ENCODE results near the gene CTNNA1. TPM values are rescaled to one million over a fixed set of nuclear protein-coding genes. Genes with fewer than 3 reads are reported as not detected.

The CTNNA1 gene
- total and polyA plus RNA-seq, 2 of the 8 experiments (the other 6 are each of a cell fraction or from before 2014, with no cell fraction given) = 115 to 349 TPM

- no peak overlapping the region for H2BK5ac ChIP-seq (ENCODE audit: low read depth, low read length)
- DNase-seq (ENCODE audit: low read depth in 1 of 2, low spot score in 2 of 2) (no peak), FAIRE-seq (no peak)
- H3K27ac ChIP-seq (ENCODE audit: low read depth, low read length) = no peak overlapping the region
- ChIA-PET CTCF (ENCODE audit: partially characterized antibody) (interaction anchor here (0.6 to 1.9 kb wide), 9 partner anchors 9 to 1552 kb away, joined by 3 to 5 read pairs (median 3); no protein-coding TSS in a partner anchor), POLR2A (ENCODE audit: partially characterized antibody) (no interaction called here)
- no peak overlapping the region for H3K18ac ChIP-seq (ENCODE audit: extremely low read depth, low read length)
- H4K8ac ChIP-seq (ENCODE audit: extremely low read depth, insufficient read depth, low read length) = no peak overlapping the region
- no peak overlapping the region for H4K91ac ChIP-seq (replicated peaks; ENCODE audit: insufficient read length, low read length)
- no peak overlapping the region for H3K23ac ChIP-seq (ENCODE audit: insufficient read length)
- H3K23me2 ChIP-seq (ENCODE audit: low read depth, low read length) = no peaks in the 10 kb centered on the region
- H2BK15ac ChIP-seq (ENCODE audit: low read length) = no peak overlapping the region
- no peaks in the 10 kb centered on the region for H3K27me3 ChIP-seq (replicated peaks in 1 of 4; ENCODE audit: control insufficient read depth in 3 of 4, extremely low read depth in 1 of 4, insufficient read depth in 3 of 4, low read length in 3 of 4)
- H3K14ac ChIP-seq (ENCODE audit: insufficient read length) = no peak overlapping the region
- H2BK20ac ChIP-seq (ENCODE audit: low read length) = no peak overlapping the region
- H4K20me1 ChIP-seq (replicated peaks in 1 of 2; ENCODE audit: control insufficient read depth in 1 of 2, insufficient read depth in 2 of 2, low read length in 2 of 2) = no peaks in the 10 kb centered on the region
- H2AK5ac ChIP-seq (ENCODE audit: low read depth, low read length) = no peak overlapping the region
- H3K4me2 ChIP-seq (ENCODE audit: insufficient read depth in 1 of 2, low read depth in 2 of 2, low read length in 2 of 2) = no peak overlapping the region
- 89% methylated on average over 2 of the region's 2 CpGs; no CpG with 5 or more reads in 1 of the 2 experiments for WGBS, 2 experiments (ENCODE audit: extremely low coverage in 1 of 2, insufficient coverage in 1 of 2, insufficient read length in 1 of 2, insufficient replicate concordance in 2 of 2, low coverage in 1 of 2, low lambda C conversion rate in 2 of 2, missing lambda C conversion rate in 1 of 2)
- H3K4ac ChIP-seq (replicated peaks; ENCODE audit: insufficient read length, low read depth, low read length) = no peak overlapping the region
- no peaks in the 10 kb centered on the region for H3K9me3 ChIP-seq (ENCODE audit: insufficient read depth in 2 of 2, low read depth in 1 of 2, low read length in 1 of 2)
- no peak overlapping the region for H3K9ac ChIP-seq (replicated peaks in 1 of 4; ENCODE audit: extremely low read depth in 1 of 4, low read depth in 3 of 4, low read length in 3 of 4)
- no peak overlapping the region for H2AFZ ChIP-seq (ENCODE audit: low read length)
- peaks cover 2% of the 10 kb centered on the region; the same call in 1 of the 2 replicates for H3K79me1 ChIP-seq (ENCODE audit: low read depth, low read length)
- H3K56ac ChIP-seq (replicated peaks; ENCODE audit: insufficient read length, low read depth, low read length) = no peak overlapping the region
- no peaks in the 10 kb centered on the region for H3K79me2 ChIP-seq (ENCODE audit: control insufficient read depth in 1 of 2, insufficient read depth in 2 of 2, low read length in 2 of 2)
- no peak overlapping the region for H2BK12ac ChIP-seq (ENCODE audit: low read depth, low read length)
- H4K5ac ChIP-seq (ENCODE audit: insufficient read length, low read depth, low read length) = no peak overlapping the region
- no peak overlapping the region for H2BK120ac ChIP-seq (replicated peaks; ENCODE audit: low read depth, low read length)
- no peak overlapping the region for H3K4me3 ChIP-seq (ENCODE audit: extremely low read depth in 1 of 4, insufficient read depth in 2 of 4, low read depth in 3 of 4, low read length in 4 of 4)
- peaks cover 6 to 35% (median 21%) of the 10 kb centered on the region in 4 experiments; a peak in 6 of 8 replicates for H3K36me3 ChIP-seq (ENCODE audit: control insufficient read depth in 2 of 4, insufficient read depth in 4 of 4, low read length in 3 of 4)
- peaks cover 0 to 6% (median 0%) of the 10 kb centered on the region in 4 experiments; a peak in 2 of 7 replicates for H3K4me1 ChIP-seq (replicated peaks in 1 of 4; ENCODE audit: control insufficient read depth in 3 of 4, insufficient read depth in 4 of 4, low read length in 3 of 4)
- no peak for TF ChIP-seq RBBP5 (IDR thresholded peaks at IDR 0.05; ENCODE audit: borderline replicate concordance, low read depth, low read length)
These were observed 148.5 kb downstream of the CTNNA1 start for GRCh38 chr5:138901716-138902115.
